T-helper 2 cell (primary cell): ENCODE results near the gene NPRL2.

Experiments
- DNase-seq, 5 experiments: peaks; one replicate each; pipeline versions ENCODE4 v3.0.0 to v3.0.0-alpha.2; 2012 to 2022

The NPRL2 gene

DNA sequence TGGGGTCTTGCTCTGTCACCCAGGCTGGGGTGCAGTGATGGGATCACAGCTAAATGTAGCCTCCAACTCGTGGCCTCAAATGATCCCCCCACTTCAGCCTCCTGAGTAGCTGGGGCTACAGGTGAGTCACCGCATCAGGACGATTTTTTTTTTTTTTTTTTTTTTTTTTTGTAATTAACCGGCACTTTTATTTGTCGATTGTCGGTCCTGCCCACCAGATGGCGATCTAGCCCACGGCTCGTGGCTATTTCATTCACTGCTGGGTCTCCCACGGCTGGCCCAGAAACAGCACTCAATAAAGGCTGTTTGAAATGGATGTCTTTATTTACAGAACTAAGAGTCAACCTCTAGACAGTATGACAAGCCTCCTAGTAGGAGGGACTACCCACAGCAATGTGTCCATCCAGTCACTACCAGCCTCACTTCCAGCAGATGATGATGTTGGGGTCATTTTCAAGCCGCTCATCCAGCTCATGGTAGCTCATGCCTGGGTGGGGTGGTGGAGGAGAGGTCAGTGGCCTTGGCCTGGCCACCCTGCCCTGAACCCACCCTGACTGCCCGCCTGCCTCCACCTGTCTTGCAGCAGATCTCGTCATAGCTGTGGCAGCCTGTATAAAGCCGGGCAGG, 3.3 kb downstream of the NPRL2 start:
- DNase-seq = peak; percentile 48 to 82 (median 64)

DNA sequence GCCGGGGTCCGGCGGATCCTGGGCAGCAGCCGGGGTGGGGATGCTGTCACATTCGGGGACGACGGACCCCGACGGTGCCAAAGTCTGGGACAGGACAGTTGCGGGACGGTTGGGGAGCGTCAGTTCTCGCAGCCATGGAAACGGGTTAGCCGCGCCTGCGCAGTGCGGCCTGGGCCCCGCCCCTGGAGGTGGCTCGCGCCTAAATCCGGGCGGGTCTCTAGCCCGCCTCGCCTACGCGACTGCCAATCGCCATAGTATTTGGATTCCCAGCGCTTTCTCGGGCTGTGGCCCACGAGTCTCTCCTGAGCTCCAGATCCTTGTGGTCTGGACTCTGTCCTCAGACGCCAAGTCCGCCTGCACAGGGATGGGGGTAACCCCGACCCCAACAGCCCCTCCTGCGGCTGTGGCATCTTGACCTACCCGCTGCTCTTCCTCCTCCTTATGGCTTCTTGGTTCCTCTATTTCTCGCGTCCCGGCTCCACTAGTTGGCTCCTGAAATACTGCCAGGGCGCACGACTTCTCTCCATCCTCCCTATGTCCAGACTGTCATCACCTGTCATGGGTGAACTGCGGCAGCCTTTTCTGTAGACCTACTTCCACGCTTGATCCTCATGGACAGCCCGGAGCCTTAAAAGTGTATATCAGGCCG, 4.9 kb downstream of the NPRL2 start, which contains the start of gene ZMYND10:
Gene ZMYND10, minus strand, starts transcription at position 147 of the 649 bp plus-strand sequence. CDS start 153 bp downstream, outside the sequence.
- DNase-seq = peak; percentile 54 to 80 (median 64)

DNA sequence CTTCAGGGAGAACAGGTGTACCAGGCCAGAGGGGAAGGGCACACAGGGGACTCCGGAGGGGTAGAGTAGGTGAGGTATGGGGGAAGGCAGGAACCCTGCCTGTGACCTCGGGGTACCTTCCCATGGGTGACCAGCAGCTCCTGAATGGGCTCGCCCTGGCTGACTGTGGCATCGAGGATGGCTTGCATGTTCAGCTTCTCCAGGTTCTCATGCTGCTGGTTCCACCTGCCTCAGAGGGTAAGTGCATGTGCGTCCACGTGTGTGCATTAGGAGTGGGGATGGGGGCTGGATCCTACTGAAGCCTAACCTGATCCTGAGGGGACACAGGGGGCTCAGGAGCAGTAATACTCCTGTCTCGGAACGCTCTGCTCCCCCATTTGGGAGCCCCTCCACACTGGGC, 5.6 kb downstream of the NPRL2 start:
- no peak for DNase-seq

DNA sequence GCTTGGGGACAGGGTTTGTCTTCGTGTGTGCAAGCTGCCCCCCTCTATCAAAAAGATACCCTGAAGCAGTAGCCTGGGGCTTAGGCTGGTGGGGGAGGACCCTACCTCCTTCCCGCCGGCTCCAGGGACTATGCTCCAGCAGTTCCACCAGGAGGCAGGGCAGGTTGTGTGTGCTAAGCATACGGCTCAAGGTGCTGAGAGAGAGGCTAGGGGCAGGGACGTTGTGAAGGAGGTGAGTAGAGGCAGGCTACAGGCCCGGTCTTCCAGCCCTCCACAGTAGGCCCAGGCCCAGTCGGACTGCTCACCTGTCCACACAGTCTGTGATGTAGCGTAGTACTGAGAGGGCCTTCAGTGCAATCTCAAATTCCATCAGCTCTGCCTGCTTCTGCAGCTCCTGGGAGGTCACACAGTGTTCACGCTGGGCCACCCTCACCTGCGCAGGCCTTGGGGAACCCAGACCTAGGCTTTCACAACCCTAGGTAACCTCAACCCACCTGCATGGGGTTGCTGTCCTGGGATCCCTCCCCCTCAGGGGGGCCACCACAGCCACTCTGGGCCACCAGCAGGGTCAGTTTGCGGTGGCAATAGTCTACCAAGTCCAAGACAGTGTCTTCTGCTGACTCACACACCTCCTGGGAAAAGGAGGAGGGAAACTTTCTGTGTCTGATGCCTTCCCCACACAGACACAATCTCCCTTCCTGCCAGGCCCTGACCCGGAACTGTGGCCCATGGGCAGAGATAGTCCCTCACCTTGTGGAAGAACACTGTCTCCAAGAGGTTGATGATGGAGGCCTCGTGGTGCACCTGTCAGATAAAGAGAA, 7.6 kb downstream of the NPRL2 start:
- no peak for DNase-seq

DNA sequence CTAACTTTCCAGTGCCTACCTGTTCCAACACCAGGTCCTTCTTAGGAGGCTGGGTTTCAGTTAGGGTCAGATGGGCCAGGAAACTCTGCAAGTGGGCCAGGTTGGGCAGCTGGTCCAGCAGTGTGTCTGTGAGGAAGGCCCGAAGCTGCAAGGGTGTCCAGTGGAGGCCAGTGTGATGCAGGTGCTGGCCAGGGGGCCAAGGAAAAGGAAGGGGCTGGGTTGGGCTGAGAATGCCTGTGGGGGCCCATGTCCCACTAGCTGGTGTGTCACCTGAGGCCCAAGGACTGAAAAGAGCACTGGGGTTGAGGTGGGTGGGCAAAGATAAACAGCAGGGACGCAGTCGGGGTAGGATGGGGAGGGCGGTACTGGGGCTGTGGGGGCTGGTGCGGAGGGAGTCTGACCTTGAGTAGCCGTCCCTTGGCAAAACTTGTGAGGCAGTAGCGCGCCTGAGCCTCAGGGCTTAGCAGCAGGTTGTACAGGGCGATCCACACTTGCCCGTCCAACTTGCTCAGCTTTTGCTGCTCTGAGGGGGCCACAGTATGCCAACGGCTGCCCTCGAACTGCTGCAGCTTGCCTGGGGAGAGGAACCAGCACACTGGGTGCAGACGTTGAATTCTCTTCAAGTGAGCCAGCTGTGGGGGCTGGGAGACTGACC, 8.5 kb downstream of the NPRL2 start:
- no peak for DNase-seq

DNA sequence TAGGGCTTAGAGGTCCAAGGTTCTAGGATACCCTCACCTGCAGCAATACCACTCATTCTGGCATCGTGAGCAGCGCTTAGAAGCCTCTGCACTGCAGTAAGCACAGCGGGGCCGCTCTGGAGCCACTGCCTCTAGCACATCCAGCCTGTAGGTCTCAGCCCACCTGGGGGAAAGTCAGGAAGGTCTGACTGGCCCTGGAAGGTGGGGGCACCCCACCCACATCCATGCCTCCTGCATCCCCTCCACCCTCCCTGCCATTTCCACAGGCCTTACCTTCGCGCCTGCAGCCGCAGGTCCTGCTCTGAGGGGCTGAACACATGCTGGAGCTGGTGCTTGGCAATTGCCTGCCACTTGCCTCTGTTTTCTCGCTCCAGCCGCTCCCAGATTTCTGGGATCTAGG, 9.0 kb downstream of the NPRL2 start:
- peak in 2 of 5 experiments; percentile 27 to 46 for DNase-seq

DNA sequence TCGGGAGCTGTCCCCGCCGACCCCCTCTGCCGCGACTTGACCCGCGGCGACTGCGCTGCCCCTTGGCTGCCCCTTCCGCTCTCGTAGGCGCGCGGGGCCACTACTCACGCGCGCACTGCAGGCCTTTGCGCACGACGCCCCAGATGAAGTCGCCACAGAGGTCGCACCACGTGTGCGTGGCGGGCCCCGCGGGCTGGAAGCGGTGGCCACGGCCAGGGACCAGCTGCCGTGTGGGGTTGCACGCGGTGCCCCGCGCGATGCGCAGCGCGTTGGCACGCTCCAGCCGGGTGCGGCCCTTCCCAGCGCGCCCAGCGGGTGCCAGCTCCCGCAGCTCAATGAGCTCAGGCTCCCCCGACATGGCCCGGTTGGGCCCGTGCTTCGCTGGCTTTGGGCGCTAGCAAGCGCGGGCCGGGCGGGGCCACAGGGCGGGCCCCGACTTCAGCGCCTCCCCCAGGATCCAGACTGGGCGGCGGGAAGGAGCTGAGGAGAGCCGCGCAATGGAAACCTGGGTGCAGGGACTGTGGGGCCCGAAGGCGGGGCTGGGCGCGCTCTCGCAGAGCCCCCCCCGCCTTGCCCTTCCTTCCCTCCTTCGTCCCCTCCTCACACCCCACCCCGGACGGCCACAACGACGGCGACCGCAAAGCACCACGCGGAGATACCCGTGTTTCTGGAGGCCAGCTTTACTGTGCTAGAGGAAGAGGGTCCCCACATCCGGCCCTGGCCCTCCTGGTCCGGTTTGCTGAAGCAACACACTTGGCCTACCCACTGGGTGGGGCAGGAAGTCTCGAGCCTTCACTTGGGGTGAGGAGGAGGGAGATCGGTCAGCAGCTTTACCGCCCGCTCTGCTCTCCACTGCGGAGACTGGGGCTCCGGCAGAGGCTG, 9.9 kb downstream of the NPRL2 start, which contains the start of gene RASSF1:
Gene RASSF1, minus strand, starts transcription at position 389 of the 882 bp plus-strand sequence. Its CDS starts 31 bp downstream, at position 358.
- DNase-seq = peak; percentile 42 to 88 (median 51)

DNA sequence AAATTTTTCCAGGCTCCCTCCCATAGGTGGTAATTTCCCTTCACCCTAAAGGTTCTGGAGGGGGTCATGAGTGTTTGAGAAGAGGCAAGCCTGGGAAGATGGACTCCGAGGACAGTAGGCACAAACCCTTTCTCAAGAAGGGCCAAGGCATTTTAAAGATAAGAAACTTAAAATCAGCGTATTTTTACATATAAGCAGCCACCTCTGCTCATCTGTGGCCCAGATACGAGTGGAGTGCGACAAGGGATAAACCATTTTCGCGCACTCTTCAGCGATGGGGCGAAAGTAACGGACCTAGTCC, 10.5 kb downstream of the NPRL2 start:
- DNase-seq = no peak

DNA sequence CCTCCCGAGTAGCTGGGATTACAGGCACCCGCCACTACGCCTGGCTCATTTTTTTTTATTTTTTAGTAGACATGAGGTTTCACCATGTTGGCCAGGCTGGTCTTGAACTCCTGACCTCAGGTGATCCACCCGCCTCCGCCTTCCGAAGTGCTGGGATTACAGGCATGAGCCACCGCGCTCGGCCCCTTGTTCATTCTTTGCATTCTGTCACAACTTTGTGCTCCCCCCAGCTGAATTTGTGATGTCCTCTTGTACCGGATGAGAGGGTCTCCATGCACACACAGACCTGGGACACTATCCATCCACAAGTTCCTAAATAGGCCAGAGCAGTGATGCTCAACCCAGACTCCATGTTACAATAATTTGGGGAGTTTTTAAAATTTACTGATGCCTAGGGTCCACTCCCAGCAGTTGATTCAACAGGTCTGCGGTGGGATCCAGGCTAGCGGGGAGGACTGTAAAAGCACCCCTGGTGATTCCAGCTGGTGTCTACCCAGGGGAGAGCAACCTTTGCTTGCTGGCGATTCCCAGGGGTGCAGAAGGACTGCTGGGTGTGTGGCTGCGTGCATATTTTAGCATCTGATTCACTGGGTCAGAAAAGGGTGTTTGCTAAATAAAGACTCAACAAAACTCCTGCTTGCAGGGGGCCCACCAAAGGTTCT, 11.0 kb downstream of the NPRL2 start:
- no peak for DNase-seq

DNA sequence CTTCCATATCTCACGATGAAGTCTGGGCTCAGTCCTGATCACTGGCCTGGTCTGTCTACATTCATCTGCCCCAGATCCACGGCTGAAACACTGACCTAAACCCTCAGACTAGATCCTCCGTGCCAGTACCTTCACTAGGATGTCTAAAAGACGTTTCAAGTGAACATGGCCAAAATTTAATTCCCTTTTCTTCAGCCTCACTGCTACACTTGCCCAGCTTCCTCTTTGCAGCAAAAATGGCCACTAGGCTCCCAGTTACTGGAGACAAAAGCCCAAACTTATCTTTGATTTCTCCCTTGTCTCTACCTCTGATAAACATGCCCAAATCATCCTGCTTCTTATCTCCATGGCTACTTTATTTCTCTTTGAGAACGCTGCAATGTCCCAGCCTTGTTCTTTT, 11.6 kb downstream of the NPRL2 start:
- no peak for DNase-seq

DNA sequence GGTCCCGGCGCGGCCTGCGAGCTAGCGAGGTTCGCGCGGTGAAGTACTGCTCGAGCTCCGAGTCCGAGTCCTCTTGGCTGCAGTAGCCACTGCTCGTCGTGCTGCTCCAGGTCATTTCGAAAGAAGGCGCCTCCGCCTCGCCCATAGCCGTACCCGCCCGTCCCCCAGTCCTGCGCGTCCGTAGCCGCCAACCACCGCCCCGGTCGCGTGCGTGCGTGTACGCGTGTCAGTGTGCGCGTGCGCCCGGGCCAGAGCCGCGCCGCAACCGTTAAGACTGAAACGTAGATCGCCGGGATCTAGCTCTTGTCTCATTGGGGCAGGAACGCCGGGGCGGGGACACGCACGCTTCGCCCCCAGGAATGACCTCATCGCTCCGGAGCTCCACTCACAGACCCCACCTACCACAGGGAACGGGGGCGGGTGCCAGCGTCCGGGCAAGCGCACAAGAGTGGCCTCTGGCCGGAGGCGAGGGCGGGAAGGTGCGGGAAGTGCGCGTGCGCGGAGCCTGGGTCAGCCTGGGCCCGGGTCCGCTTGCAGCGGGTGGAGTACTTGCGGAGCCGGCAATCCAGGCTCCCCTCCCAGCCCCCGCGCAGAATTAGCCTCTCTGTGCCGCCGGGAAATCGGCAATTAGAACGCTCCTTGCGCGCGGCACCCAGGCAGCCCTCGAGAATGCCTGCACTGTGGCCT, 13.3 kb downstream of the NPRL2 start:
- peak; percentile 81 to 99 (median 93) for DNase-seq

DNA sequence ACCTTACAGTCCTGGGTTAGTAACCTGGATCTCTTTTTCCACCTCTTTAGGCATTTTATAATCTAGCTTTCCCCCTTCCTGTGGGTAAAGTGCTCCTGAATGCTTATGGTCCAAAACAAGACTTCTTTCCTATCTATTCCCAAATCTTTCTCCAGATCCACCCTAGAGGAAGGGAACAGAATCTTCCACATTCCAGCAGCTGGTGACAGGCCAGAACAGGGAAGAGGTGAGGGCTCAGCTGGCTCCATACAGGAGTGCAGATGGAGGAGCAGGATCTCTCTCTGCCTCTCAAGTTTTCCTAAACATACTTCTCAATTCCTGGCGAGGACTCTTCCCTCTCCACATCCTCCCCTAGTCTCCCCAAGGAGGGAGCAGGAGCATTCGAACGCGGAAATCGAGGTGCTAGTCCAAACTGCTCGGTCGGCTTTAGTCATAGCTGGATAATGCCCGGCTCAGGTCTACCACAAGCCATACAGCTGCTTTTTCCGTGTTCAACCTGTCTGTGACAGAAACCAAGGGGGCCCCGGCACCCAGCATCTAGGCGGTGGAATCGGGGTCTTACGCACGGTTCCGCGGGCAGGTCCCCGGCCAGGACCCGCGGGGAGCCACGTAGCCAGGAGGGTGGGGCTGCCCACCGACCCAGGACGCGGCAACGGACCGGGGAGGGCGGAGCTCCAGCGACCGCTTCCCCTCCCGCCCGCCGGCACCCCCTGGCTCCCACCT, 14.0 kb downstream of the NPRL2 start:
- DNase-seq = no peak

DNA sequence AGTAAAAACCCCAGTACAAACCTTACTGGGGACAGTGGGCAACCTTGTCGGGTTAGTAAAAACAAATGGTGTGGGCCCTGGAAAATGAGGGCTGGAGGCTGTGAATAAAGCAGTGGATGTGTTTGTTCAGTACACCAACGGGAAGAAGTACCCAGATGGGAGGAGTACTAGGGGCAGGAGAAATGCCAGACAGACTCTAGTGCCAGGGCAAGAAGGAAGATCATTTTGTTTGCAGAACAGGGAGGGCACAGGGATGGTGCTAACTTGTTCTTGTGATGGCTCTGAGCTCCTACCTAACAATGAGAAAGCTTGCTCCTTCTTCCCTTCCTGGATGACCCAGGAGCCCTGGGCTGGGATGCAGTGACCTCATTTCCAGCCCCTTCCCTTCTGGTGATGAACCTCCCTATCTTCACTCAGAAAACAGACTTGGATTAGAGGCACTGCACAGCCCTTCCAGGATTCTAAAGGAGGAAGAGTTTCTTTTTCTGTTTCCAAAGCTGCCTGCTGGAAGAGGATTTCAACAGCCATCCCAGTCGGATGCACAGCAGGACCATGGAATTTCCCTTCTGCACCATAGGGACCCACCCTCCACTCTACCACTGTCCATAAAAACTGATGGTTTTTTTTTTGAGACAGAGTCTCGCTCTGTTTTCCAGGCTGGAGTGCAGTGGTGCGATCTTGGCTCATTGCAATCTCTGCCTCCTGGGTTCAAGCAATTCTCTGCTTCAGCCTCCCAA, 16.1 kb downstream of the NPRL2 start:
- DNase-seq = no peak

DNA sequence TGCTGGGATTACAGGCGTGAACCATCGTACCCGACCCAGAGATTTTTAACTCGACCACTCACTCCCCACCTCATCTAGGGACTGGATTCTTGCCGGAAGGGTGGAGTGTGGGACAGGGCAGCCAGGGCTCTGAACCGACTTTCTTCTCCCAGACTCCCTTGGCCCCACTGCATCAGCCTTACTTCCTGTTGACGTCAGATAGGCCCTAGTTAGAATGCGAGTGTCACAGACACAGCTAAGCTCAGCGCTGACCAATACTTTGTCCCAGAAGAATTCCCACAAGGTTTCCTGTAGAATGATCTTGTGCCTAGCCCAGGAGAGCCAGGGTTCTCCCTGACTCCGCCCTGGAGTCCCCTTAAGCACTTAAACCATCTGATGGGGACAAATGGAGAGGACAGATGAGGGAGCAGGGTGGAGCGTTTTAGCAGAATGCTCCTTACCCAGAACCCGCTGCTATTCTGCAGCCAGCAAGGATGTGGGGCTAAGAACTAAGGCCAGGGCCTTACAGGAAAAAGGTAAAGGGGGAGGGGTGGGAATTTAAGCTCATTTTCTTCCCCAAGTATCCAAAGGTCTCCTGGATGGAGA, 16.7 kb downstream of the NPRL2 start:
- peak in 1 of 5 experiments; percentile 43 for DNase-seq

DNA sequence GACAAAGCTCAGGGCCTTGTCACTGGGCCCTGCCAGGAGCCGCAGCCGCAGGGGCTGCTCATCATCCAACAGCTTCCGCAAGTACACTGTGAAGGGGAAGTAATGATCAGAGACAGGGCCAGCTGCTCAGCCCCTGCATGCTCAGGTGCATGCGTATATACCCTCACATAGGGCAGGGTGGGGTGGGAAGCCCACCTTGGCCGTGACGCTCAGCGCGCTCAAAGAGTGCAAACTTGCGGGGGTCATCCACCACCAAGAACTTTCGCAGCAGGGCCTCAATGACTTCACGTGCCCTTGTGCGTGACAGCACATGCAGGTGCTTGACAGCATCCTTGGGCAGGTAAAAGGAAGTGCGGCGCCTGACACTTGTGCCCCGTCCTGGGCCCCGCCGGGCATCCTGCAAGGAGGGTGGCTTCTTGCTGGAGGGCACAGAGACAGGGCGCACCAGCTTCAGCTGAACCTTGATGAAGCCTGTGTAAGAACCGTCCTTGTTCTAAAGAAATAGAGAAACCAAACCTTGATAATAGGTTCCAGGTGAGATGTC, 19.1 kb downstream of the NPRL2 start:
- DNase-seq = no peak

DNA sequence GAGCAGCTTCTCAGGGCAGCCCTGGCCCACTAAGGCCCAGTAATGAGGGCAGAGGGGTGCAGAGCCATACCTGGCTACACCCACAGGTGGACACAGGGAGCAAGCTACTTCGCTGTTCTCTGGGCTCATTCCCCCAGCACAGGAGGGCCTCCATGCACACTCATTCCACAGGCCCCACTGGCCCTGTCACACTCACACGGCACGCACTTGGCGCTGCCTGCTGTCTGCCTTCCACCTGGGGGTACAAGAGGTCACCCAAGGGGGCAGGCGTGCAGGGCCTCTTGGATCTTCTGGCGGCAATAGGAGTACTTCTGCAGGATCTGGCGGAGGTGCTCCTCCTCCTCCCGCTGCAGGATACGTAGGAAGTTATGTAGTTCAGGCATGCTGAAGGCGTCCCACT, 20.2 kb downstream of the NPRL2 start:
- DNase-seq = no peak

DNA sequence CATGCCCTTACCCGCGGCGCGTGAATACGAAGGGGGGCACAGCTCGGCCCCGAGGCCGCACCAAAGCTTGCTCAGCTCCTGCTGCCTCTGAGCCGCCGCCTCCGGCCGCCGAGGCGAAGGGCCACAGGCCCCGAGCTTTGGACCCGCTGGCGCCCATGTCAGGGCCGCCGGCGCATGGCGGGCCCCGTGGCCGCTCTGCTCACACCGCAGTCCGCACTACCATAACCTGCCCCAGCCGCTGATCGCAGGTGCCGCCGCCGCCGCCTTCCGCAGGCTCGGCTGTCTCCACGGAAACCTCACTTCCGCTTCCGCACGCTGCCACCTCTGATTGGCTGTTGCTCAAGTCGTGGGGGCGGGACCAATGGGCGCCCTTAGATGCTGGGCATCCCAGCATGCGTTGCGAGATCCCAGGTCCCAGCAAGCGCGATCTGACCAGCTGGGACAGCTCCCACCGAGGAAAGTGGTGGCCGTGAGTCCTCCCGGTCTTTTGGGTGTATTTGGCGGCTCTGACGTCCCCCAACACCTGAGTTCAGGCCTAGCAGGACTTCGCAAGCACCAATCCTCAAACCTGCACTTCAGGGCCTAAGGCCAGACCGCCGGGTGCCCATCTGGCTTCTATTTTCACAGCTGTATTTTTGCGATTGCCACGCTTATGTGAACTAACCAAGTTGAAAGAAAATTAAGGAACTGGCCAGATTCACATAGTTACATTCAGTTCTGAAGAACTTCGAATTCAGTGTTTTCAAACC, 22.5 kb downstream of the NPRL2 start, which contains the start of gene TUSC2:
Gene TUSC2, minus strand, starts transcription at position 281 of the 749 bp plus-strand sequence. Its CDS starts 124 bp downstream, at position 157.
- DNase-seq = peak; percentile 88 to 96 (median 92)

DNA sequence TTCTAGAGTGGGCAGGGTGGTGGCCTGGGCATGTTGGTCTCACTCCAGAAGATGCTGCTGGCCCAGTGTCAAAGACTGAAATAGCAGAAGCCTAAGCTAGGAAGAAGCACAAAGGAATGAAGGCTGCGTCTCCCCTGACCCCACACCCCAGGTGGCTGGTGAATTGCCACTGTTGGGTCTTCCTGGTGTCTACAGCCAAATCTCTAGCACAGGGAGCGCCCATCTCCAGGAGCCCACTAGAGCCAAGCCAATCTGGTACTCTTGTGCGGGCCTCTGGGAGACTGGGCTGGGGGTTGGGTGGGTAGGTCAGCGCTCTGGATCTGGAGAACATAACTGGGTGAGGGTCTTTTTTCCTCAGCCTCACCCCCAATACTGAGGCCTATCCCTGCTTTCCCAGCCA, 23.4 kb downstream of the NPRL2 start:
- DNase-seq = no peak
